DMS53 treated with DMSO at 0.1 percent for 48 hours (cell line): Measurements from ENCODE around the gene UCP3.

Source experiments
- DNase-seq: peaks from one replicate; lab custom pipeline; 2025; ENCODE audit not compliant: unreplicated experiment; lab: John Stamatoyannopoulos, UW

UCP3 gene

DNA sequence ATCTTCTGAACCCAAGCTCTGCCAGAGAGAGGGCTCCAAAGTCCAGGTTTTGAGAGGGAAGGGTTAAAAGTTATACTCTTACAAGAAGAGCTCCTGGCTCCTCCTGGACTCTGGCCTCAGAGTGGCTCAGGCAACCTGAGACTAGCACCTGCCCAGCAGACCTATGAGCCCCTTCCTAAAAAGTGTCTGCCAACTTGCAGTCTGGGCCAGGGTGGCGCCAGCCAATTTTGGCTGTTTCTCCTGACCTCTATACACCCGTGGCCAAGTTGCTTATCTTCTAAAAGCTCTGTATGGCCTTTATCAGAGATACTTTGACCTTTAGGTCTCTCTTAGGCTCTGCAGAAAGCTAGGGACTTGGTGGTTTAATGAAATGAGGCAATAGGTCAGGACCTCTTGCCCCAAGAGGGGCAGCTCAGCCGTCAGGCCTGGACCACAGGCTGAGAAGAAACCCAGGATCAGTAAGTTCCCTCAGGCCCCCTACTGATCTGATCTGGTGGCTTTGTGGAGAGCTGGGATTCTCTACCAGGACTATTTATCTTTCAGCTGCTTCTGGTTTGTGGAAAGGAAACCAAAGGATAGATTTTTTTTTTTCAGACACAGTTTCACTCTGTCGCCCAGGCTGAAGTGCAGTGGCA lies 10.3 kb upstream of the UCP3 start:
- DNase-seq: no peak

DNA sequence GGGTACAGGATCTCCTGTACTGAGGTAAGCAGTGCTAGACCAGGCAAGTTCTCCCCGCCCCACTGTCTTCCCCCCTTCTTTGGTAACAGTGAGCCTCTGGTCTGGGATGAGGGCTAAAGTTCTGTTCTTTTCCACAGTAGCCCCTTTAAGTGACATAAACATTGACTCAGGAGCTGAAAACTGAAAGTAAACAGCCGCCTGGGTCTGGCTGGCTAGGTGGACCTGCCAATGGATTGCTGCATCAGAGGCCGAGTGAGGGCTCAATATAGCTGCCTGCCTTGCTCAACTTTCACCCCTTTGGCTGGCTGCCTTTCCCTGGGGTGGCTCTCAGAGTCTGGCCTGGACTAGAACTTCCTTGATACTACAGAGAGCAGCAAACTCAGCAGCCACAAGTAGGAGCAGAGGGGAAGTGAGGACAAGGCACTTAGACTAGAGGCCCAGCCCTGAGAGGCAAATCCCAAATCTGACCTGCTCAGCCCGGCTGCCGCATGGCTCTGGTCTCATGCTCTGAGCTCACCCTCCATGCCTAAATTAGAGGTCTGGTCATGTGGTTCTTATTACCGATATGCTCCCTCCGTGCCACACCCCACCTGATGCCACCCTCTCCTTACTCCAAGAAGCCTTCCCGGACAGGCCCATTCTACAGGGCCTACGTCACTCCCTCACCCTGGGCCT lies 9.6 kb upstream of the UCP3 start:
- peak; percentile 33 for DNase-seq

DNA sequence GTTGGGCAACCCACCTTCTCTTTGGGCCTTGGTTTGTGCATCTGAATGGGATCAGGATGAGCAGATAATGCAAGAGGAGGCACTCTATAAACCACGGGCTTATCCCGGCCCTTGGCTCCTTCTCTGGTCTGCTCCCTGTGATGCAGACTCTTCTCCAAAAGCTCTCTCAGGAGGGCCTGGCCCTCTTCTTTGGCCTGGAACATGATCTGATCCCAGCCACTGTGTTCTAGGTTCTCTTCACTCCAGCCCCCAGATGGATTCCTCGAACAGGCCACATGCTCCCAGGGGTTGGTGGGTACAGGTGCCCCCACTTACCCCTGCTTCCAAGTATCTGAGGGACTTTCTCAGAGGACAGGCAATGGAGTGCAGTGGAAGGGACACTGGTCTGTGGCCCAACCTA lies 8.7 kb upstream of the UCP3 start:
- no peak for DNase-seq

DNA sequence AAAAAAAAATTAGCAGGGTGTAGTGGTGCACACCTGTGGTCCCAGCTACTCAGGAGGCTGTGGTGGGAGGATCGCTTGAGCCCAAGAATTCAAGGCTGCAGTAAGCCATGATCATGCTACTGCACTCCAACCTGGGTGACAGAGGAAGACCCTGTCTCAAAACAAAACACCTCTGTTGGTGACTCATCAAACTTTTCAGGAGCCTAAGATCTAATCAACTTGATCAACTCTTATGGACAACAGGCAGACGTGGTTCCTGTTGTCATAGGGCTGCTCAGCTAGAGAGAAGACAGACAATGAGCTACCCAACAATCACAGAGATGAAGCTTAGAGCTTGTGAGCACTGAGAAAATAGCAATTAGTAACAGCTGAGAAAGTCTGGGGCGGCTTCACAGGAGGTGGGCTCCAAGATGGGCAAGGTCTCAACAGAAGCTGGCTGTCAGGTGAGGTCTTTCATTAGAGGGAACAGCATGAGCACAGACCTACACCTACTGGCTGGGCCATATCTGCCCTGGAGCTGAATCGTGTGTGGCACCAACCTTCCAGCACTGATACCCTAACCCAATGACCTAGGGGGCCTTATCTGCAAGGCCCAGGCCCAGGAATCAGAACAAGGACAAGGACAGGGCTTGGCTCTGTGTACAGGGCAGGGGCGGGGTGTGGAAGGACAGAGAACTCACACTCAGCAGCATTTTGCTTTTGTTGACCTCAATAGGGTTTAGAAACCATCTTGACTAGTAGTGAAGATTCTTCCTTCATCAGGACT lies 7.2 kb upstream of the UCP3 start:
- DNase-seq: no peak

DNA sequence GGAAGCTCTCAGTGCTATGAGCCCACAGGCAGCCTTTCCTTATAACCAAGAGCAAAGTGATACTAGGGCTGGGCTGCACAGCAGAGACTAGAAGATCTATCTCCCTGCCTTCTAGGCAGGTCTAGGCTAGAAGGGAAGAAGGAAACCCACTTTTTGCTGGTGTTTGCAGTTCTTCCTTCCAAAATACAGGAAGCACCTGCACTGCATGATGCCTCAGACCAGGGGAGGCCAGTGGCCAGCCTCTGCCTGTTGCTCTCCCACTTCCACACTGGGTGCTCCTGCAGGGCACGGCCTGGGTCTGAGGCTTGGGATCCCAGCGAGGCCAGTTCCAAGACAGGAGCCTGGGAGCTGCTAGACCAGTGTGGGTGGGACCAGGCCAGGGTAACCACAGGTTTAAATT lies 6.0 kb upstream of the UCP3 start:
- DNase-seq: no peak

DNA sequence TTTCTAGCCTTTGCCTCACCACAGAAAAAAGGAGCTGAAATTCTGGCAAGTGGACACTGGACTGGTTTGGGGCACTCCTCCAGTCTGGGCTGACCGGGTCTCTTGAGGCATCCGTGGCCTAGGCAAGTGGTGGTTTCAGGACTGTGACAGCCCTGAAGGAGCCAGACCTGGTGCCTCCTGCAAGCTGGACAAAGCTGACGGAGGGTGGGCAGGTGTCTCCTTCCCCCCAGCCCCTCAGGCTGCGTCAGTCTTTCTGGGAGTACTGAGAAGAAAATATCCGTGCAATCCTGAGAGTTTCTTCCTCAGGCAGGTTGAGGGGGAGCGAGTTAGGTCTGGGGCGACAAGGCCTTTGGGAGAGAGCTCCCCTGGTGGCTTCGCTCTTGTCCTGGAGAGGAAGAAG lies 4.3 kb upstream of the UCP3 start:
- DNase-seq: no peak

DNA sequence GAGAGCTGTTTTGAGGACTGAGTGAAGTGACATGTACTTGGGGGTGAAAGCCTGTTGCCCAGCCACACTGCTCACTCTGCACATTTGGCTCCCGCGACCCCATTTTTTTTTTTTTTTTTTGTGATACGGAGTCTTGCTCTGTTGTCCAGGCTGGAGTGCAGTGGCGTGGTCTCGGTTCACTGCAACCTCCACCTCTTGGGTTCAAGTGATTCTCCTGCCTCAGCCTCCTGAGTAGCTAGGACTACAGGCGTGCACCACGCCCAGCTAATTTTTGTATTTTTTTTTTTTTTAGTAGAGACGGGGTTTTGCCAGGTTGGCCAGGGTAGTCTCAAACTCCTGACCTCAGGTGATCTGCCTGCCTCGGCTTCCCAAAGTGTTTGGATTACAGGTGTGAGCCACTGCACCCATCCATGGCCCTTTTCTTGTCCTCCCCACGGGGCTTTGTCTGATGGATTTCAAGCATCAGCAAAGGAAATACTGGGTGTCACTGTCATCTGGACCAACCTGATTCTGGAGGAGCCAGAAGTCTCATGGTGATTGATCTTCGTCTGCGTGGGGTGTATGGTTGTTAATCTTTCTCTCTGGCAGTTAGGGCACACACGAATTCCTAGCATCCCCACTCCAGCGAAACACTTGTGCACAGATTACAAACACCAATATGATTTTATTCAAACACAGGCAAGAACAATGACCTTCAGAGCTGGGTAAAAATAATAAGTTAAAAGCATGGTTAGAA lies 3.4 kb upstream of the UCP3 start:
- no peak for DNase-seq

DNA sequence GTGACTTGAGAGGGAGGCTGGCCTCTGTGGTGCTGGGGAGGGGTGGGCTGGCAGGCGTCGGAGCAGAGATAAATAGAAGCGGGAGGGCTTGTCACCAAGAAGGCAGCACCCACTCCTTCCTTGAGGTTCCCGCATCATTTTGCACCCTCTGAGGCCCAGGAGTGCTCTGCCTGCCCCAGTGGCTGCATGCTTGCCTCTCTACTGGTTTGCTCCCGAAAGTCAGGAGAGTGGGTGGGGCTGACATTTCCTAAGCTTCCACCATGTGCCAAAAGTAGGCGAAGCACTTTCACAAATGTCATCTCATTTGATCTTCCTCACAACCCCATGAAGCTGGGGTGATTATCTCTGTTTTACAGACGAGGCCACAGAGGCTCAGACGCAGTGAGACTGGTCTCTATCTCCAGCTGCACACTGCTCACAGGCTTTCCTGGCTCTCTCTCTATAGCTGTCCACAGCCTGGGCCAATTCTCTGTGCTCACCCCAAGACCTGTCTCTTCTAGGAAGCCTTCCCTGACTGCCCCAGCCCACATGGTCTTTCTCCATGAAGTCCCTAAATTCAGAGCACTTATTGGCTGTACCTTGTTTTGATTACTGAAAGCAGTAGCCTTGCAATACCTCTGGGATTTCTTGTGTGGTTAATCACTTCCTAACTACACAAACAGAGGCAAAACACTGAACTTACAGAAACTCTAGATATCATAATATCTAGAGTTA lies 2.6 kb upstream of the UCP3 start:
- no peak for DNase-seq

DNA sequence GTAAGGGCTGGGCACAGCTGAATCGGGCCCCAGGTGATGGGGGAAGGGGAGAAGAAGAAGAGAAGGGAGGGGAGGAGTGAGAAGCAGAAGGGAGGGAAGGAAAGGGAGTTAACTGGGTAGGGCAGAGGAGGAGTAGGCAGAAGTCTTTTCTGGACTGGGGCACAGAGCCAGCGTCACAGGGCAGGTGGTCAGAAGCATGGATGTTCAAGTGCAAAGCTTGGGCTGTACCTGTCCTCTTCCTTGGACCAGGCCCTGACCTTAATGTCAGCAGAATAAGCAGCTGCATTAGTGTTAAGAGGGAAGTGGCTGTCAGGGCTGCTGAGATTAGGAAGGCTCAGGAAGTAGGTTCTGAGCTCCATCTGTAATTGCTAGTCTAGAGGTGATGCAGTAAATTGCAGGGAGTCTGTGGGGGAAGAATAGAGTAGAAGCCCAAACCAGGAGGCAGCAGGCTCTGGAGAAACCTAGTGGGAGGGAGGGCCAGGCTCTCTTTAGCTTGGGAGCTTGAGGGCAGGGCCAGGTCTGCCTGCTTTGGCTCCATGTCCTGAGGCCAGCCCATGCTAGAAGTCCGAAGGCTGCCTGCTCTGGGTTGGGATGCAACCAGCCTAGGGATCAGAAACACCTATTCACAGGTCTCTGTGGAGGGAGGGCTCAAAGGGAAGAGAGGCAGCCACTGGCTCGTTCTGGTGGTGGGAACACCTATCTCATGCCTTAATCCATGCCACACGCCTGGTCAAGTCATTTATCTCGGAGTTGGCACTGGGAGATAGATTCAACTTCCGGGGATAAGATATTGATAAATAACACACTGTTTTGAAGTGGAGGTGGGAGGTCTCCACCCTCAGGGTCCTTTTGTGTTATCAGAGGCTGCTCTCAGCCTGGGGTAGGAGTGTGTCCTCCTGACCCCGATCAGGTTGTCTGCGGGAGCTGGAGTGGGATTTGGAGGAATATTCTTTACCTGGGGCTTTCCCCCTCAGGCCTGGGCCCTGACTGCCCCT lies 1.7 kb upstream of the UCP3 start:
- DNase-seq: no peak

DNA sequence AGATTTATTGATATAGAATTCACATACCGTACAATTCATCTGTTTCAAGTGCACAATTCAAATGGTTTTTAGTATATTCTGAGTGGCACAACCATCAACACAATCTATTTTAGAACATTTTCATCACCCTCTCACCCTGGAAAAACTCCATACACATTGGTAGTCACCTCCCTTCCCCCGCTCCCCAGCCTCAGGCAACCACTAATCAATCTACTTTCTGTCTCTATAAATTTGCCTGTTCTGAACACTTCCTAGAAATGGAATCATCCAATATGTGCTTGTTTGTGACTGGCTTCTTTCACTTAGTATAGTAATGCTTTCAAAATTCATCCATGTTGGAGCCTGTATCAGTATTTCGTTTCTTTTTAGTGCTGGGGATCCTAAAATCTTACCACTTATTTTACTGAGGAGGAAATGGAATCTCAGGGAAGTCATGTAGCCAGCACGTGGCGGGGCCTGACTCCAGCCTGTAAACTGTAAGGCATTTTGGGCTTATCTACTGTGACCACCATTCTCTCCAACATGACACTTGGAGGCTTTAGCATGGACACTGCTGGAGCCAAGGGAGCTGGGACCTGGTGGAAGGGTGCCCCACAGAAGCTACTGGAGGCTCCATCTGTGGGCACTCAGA lies 905 bp upstream of the UCP3 start:
- DNase-seq: no peak

DNA sequence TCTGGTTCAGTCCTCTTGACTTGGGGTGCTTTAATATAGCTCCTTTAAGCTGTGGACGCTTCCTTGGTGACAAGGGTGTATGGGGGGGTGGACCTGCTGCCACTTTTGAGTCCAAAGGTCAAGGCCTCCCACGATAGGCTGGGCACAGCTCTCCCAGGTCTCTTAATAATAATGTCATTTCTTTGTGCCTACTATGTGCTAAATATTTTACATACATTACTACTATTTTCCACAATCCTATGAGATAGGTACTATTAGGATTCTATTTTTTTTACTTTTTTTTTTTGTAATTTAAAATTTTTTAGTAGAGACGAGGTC lies 304 bp upstream of the UCP3 start:
- no peak for DNase-seq

DNA sequence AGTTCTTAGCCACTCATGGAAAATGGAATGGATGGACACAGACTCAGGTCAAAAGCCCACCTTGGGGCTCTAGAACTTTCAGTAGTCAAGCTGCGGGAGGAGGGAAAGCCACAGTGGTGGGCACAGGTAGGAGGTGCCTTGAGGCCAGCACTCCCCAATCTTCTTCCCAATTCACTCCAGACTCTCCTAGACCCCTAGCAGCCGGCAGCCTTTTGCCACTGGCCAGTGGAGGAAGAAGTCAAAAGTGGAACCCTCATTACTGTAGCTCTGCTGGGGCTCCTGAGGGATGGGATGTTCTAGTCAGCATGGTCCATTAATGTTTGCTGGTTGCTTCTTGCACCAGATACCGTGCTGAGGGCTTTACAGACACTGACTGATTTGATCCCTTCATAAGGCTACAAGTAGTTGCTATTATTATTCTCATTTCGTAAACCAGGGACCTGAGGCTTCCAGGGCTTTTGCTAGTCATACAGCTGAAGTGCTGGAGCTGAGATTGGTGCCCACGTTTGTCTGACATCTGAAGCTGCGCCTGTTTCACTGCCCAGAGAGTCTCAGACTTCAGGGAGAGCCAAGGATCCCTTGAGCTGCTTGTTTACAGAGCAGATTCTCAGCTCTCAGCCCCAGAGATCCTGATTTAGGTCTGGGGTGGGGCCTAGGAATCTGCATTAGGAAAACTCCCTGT lies 1.1 kb downstream of the UCP3 start:
- no peak for DNase-seq

DNA sequence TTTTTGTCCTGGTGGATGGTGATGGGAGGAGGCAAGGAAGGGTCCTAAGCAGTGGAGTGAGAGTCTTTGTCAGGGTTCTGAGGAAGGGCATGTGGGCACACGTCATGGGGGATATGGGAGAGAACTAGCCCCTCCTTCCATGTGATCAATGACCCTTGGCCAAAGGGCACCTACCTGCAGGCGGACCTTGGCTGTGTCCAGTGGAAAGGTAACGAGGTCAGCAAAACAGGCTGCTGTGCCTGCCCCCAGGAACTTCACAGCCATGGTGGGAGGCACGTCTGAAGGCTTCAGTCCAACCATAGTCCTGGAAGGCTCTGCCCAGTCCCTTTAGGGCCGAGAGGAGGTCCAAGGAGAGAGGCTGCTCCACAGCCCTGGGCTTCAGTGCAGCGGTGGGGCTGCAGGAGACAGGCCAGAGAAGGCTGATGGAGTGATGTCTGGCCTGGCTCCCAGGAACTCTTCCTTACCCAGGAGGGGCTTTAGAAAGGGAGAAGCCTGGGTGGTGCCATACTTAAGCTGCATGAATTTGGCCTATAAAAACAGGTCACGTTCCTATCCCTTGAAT lies 2.1 kb downstream of the UCP3 start:
- DNase-seq: no peak

DNA sequence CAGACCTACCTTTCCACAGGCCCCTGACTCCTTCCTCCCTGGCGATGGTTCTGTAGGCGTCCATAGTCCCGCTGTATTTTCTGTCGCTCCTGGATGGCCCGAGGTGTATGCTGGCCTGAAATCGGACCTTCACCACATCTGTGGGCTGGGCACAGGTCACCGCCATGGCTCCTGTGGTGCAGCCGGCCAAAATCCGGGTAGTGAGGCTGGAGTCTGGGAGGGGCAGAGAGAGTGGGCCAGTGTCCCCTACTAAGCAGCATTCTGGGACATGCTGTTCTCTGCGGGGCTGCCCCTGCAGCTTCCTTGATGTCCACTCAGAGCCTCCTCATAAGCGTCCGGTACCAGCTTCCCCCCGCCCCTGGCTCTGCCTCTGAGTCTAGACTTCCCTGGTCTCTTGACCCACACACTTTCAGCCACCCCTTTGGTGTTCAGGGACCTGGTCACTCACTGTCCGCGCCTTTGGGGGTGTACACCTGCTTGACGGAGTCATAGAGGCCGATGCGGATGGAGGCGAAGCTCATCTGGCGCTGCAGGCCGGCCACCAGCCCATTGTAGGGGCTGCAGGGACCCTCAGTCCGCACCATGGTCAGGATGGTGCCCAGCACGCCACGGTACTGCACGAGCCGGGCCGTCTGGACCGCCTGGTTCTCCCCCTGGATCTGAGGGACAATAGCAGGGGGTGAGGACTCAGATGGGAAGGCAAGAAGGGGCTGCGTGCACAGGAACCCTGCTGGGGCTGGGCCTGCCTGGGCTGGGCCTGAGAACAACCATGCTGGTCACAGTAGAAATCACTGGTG lies 3.0 kb downstream of the UCP3 start:
- no peak for DNase-seq

DNA sequence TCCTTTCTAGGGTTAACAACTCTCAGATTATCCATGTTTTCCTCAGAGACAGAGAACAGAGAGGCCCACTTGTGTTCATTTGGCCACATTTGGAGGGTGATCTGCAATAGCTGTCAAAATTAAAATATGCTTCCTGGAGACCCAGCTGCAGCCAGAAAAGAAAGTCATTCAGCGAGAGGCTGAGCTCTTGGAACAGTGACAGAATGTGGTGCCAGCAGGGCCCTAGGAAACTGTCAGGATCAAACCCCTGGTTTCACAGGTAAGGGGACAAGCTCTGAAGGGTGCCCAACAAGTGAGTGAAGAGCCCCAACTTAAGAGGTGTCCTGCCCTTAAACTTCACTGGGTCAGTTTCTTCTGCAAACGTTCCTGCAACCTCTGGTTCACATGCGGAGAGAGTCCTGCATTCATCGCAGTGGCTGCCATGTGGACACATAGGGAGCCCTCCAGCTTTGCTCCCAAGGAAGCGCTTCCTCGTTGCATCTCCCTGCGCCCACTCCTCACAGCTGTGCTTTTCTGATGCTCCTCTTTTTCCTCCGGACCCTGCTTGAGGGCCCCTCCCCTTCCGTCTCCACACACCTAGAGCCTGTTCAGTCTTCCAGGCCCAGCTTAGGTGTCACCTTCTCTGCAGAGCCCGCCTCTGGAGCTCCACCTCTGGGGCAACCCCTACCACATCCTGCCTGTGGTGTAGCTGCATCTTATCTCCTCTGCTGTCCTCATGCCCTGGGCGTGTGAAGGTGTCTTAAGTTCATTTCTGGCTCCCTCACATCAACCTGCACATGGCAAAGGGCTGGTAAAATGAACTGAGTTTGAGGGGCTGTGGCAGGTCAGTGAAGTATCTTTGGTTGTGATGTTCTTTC lies 3.9 kb downstream of the UCP3 start:
- no peak for DNase-seq

DNA sequence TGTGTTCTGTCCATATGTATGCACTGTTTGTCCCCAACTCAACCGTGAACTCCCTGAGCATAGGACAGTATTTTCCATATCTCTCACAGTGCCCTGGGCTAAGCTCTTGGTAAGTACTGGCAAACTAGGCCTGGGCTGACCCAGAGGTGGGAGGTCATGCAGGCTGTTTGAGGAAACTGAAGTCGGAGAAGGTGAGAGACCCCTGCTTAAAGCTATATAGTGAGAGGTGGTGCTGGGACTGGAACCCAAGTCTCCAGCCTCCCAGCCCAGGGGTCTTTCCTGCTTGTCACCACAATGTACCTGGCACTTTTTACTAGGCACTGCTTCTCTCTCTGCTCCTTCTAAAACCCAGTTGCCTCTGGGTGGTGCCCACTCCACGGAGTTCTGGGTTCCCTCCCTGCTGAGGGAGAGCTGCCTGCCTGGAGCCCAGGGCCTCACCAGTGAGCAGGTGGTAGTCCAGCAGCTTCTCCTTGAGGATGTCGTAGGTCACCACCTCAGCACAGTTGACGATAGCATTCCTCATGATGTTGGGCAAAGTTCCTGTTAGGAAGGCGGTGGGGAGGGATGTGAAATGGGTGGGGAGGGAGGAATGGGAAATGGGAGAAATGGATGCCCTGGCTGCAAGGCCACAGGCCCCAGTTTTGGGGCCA lies 4.7 kb downstream of the UCP3 start:
- no peak for DNase-seq
